Medulla oblongata (tissue), 1 donor: ENCODE data around the gene SERPINB10.

ENCODE experiments used
- DNase-seq: peaks from one replicate; pipeline ENCODE4 v3.0.0-alpha.2; 2015; ENCODE audit errors: extremely low spot score

The SERPINB10 gene

DNA sequence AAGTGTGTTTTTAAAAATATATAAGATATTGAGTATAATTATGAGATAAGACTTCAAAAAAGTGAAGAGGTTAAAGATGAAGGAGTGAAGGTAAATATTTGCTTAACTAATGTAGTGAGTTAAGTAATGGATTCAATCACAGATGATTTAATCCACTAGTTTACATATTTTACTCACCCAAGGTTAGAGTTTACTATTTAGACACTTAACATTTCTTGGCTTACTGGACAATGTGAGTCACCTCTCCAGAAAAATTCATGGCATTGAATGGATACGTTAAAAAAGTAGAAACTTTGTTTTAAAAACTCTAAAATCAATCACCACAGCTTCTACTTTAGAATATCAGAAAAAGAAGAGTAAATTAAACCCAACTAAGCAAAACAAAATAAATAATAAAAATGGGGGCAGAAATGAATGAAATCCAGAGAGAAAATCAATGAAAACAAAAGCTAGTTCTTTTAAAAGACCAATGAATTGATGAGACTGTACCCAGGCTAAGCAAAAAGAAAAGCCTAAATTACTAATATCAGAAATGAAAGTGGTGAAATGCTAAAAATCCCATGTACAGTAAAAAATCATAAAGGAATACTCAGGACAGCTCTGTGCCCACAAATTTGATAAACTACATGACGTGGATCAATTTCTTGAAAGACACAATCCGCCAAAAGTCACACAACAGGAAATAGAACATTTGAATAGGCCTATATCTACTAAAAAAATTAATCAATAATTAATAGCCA, 39.5 kb downstream of the SERPINB10 start:
- no peak for DNase-seq

DNA sequence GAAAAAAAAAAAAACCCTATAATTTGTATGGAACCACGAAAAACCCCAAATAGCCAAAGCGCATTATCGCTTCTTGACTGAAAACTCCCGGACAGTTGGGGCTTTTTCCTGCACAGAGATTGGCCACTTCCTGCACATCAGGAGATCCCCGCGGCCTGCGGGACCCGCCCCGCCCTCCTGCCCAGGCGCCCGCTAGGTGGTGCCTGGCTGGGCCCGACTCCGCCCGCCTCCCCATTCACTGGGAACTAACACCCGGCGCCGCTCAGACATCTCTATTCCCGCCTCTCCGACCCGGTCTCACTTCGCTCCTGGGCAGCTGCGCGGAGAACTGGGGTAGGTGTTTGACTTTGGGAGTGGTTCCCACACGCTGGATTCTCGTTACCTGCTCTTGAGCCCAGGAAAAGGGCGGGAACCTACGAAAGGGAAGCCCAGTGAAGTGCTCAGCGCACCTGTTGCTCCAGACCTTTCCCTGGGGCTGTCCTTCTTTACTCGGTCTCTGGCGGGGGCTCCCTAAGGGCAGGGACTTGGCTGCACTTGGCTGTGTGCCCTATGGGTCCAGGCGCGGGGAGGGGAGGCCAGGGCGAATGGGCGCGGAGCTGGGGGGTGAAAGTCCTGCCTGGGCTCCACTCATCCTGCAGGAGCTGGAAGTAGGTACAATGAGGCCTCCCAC, 41.4 kb downstream of the SERPINB10 start, which contains the start of gene HMSD:
Gene HMSD (plus strand): TSS at position 234 of the 670 bp plus-strand sequence. CDS start 4,155 bp downstream, outside the sequence.
- DNase-seq, result peak; percentile 73

DNA sequence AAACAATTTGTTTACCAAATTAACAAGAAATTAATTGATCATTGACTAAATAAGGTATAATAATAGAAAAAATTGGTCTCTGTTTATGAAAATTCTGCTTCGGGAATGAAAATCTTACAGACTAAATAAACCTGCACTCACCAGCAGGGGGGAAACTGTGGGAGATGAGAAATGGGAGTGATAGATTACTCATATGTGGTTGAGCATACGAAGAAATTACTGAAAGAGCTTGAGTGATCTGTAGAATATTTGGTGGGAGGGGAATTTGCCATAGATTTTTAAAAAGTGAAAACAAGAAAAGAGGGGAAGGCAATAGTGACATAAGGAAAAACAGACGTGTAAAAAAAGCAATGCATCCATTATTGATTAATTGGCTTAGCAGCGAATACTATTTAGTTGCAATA, 43.5 kb downstream of the SERPINB10 start:
- no peak for DNase-seq

DNA sequence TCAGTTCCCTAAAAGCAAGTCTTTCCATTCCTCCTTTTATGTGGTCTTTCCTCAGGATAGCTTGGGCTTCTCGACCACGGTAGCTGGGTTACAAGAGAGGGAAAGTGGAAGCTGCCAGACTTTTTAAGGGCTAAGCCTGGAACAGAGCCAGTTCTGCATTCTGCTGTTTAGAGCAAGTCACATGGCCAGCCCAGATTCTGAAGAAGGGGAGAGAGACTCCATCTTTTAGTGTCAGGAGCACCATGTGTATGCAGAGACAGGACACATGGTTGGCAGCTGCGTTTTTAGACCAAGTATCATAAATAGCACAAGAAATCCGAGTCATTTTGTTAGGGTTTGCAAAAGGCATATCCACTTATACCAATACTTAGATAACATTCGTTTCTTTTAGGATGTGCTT, 46.1 kb downstream of the SERPINB10 start:
- DNase-seq, result no peak

DNA sequence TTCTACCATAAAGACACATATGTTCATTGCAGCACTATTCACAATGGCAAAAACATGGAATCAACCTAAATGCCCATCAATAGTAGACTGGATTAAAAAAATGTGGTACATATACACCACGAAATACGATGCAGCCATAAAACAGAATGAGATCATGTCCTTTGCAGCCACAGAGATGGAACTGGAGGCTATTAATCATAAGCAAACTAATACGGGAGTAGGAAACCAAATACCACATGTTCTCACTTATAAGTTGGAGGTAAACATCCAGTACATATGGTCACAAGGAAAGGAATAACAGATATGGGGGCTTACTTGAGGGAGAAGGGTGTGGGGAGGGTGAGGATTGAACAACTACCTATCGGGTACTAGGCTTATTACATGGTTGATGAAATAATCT, 49.0 kb downstream of the SERPINB10 start:
- DNase-seq, result no peak

DNA sequence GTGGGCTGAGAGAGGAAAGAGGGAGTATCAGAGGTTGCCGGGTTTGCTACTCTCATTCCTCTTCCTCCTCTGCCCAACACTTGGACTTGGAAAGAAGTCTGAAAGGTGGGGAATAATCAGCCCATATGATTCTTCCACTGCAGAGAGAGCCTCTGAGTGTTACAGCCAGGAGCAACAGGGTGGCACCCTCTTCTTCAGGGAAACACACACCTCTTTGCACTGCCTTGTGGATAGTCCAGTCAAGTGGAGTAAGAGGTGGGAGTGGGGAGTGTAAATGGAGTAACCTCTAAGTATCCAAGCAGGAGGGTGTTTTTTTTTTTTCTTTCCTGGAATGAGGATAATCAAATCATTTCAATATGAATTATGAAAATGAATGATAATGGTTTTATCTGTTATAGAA, 53.1 kb downstream of the SERPINB10 start:
- DNase-seq, result no peak

DNA sequence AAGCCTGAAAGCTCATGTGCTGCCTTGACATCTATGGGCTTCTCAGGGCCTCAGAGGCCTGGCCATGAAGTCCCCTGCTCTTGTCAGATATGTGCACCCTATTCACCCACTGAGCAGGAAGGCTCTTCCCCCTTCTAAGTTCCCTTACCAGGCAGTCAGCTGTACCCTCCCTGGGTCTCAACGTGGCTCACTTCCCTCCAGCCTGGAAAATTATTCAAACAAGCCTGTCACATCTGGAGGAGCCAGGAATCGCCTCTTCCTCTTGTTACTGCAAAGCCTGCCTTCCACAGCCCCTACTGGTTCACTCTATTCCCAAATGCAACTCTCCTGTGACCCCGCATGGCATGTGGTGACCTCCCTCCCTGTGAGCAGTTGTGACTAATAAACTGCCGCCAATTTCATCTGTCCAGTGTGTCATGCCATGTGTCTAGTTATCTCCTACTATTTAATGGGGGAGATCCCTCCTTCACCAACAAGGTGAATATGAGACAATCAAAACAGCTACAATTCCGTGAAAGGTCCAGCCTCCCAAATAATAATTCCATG, 53.8 kb downstream of the SERPINB10 start:
- no peak for DNase-seq

DNA sequence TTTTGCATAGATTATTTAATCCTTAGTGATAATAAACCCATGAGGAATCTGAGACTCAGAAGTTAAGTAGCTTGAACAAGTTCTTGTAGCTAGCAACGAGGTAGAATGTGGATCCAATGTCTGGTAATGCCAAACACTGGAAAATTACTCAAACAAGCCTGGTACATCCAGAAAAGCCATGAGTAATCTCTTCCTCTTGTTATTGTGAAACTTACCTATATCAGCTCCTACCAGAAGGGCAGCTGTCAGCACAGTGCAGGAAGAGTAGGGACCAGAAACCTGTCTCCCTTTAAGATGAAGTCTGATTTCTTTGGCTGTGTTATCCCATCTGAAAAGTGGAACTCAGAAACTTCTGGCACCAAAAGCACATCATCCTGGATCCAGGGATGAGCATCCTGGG, 54.4 kb downstream of the SERPINB10 start:
- no peak for DNase-seq

DNA sequence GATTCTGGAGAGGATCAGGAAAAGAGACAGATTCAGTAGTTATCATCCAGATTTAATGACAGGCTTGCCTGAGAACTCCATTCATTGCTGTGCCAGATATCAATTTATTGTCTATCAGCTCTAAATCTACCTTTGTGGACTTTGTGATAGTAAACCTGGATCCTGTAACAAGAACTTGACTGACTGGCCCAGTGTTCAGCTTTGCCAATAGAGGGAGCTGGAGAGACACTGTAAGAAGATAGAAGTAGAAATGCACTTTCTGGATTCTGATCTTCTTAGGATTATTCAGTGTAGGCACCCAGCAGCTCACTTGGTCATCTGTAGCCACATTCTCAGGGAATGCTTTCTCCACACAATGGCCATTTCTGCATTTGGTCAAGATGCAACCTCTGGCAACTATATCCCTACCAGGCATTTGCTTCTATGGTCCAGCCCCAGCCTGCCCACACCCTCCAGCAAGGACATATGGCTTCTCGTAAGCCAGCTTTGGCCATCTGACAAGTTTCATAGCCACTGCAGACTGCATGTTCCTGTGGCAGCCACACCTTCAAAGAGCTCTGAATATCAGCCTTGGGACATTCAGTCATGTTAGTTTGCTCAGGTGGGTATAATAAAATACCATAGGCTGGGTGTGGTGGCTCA, 56.0 kb downstream of the SERPINB10 start:
- peak; percentile 76 for DNase-seq

DNA sequence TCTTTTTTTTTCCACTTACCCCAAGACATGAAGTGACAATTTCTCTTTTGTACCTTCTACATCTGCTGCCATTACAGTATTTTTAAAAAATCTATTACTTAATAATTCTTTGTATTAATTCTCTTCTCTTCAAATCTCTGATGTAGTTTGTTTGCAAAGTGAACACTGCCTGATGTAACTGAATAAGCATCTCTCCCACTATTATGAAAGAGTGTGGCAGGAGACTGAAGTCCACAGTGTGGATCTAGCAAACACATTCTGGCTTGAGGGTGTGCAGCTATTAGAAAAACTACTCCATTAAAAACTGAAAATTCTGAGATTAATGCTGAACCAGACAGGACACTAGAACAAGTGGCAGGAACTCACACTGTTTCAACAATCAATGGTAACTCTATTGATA, 57.1 kb downstream of the SERPINB10 start:
- DNase-seq, result no peak

DNA sequence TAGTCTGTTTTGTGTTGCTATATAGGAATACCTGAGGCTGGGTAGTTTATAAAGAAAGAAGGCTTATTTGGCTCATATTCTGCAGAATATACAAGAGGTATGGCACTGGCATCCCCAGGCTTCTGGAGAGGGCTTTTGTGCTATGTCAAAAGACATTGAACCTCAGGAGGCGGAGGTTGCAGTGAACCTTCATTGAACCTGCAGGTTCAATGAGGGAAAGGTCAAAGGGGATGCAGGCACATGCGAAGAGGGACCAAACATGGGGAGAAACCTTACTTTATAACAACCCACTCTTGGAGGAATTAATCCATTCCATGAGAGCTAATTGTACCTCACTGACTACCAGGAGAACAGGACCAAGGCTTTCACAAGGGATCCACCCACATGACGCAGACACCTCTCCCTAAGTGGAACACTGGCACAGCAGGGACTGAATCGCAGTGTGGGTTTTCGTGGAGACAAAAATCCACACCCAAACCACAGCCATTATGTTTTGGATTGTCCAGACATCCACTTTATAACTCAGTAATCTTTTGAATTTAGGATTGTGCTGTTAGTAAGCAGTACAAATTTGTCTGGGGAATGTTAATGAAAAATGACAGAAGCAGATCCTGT, 58.1 kb downstream of the SERPINB10 start:
- DNase-seq, result no peak

DNA sequence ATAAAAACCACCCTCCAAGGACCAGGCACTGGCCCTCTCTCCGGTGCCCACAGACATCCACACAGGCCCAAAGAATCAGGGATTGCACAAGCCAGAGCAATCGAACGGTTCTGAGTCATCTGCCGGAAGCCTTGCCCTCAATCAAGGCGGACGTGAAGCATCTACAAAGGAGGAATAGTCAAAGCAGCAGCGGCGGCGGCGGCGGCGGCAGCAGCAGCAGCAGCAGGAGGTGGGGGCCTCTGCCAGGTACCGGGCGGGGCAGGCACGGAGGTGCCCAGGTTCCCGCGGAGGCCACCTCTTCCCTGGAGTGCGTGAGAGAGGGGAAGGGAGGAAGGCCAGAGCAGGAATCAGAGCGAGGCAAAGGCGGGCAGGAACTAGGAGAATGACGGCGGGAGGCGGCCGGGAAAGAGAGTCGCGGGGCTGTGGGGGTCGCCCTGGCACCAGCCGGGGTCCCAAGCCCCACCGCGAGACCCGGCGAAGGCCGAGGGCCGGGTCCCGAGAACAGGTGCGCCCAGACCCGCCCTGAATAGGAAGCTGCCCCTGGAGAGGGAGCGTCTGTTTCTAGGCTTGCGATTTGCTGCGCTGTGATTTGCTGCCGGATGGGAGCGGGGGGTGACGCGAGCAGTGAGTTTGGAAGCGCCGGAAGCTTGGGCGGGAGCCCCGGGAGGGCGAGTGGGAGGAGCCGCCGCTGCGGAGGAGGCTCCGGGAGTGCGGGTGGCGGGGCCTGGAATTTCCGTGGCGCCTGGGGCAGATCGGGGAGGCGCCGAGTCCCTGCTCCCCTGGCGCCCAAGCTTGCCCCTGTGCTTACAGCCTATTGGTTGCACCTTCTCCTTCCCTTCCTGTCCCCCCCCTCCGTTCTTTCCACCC, 62.4 kb downstream of the SERPINB10 start, which contains the start of gene SERPINB8:
Gene SERPINB8 (plus strand): TSS at position 140 of the 867 bp plus-strand sequence. CDS start 8,228 bp downstream, outside the sequence.
- DNase-seq, result peak; percentile 96

DNA sequence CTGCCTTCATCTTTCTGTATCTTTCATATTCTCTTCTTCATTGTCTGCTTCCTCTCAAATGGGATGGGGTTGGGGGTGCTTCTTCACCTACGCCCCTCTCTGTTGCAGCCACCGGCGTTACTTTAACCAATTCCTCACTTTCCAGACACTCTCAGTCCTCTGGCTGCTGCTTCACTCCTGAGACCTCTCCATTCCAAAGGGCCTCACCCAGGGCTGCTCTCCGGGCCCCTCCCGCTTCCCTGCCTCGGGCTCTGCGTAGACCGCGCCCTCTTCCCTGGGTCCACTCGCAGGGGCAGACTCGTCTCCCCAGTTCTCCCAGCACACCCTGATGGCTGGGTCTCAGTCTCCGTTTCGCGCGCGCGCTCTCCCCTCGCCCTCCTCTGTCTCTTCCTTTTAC, 63.0 kb downstream of the SERPINB10 start:
- DNase-seq, result no peak

DNA sequence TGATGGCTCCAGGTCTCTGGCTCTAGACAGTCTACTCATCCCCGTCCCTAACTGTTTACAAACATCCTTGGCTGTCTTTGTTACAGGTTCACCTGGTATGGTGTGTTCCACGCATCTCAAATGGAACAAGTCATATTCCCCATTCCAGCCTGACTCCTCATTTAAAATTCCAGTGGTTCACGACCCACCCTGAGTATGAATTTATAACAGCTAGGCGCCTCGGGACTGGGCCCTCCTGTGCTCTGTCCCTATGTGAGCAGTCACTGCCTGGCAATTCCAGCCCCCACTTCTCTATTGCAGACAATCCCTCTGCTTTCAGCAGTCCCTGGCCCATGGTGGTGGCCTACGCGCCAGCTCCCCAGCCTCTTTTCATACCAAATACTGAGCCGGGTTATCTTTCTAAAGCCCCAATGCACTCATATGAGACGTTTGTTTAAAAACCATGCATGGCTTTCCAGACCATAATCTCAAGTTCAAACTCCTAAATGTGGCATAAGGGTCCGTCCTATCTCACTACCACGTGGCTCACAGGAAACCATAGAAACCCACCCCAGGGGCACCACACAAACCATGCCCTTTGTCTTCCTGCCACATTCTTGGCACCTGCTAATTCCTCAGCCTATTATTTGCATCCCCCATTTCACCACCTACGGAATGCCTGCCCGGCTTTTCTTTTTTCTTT, 63.7 kb downstream of the SERPINB10 start:
- DNase-seq, result peak; percentile 43

DNA sequence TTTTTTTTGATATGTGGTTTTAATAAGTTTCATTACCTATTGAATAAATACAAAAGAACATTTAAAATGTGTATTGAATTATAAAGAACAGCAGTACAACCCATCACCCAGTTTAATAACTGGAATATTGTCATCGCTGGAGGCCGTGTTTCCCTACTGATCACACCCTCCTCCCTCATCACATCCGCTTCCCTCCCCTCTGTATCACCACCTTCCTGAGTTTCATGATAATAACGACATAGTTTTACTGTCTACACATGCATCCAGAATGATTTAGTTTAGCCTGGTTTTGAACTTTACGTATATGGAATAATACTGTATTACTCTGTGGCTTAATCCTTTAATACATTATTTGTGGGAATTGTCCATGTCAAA, 64.2 kb downstream of the SERPINB10 start:
- DNase-seq, result no peak

DNA sequence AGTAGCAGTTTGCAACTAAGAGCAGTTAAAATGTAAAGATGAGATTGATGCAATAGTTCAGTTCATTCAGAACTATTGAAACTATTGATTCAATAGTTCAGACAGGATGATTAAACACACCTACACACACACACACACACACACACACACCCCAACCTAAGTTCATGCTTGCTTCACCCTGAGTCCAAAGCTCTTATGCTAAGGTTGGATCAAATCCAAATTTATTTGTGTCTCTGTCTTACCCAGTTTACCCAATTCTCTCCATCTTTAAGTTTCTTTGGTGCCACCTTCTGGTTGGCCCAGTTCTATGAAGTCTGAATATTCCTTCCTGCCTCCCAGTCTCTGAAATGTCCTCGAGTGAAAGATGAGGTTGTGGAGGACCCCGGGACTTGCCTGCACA, 67.2 kb downstream of the SERPINB10 start:
- peak; percentile 76 for DNase-seq

DNA sequence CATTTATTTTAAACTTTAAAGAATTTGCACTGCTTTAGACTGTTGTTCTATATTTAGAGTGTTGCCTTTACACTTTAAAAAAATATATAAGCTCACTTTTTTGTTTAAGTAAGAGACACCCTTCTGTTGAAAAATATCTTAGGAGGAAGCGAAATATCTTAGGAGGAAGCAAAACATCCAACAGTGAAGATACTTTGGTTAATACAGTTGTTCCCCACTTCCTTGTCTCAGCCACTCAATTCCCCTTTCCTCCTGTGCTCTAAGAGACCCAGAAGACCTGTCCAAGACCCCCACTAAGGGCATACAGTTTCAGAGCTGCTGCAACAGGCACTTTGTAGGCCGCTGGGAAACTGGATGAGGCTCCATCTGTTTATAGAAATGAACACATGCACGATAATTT, 67.9 kb downstream of the SERPINB10 start:
- DNase-seq, result peak; percentile 61

DNA sequence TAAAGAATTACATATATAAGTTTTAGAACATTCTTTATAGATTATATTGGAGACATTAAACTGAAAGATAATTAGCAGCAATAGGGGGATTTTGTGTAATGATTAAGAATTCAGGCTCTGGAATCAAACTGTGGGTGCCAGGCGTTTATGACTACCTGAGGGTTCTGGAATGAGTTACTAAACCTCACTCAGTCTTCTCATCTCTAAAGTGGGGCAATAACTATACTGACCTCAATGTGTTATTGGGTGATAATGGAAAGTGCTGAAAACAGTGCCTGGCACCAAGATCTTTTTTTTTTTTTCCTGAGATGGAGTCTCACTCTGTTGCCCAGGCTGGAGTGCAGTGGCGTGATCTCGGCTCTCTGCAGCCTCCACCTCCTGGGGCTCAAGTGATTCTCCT, 69.3 kb downstream of the SERPINB10 start:
- no peak for DNase-seq

DNA sequence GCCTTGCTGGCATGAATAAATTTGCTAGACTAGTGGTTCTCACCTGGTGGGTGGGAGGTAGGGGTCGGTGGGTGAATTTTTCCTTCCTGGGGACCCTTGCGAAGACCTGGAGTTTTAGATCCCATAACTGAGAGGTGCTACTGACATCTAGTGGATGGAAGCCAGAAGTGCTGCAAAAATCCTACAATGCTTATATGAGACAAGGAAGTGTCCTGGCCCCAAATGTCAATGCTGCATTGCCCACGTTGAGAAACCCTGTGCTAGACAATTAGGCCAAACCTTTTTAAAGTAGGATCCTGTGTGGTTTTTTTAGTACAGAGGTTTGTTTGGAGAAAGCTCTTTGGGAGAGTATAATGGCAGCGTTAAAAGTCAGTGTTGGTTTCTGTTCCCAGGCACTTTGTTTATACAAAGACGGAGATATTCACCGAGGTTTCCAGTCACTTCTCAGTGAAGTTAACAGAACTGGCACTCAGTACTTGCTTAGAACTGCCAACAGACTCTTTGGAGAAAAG, 71.7 kb downstream of the SERPINB10 start:
- DNase-seq, result peak; percentile 91

DNA sequence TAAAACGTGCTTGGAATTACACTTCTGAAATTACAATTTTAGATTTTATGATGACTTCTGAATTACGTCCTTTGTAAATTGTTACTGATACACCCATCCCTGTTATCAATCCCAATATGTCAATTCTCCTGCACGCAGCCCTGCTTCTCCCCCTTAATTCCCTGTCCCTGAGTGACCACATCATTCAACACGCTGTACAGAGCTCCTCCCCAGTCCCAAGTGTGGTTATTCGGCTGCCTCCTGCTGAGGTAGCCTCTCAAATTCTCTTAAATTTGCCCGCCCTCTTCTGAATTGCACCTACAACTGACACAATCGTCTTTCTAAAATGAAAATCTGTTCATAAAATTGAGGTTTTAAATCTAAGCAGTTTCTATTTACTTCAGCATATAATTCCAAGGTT, 72.3 kb downstream of the SERPINB10 start:
- DNase-seq, result no peak
